ENCODE measurements around the gene PRM3.
A peak's percentile ranks its signal among the peaks of the same experiment; 100 is the strongest.

The PRM3 gene

GRCh38 chr16:11258553-11259492 is 14.6 kb downstream of the PRM3 start:
- no peak for DNase-seq

DNA sequence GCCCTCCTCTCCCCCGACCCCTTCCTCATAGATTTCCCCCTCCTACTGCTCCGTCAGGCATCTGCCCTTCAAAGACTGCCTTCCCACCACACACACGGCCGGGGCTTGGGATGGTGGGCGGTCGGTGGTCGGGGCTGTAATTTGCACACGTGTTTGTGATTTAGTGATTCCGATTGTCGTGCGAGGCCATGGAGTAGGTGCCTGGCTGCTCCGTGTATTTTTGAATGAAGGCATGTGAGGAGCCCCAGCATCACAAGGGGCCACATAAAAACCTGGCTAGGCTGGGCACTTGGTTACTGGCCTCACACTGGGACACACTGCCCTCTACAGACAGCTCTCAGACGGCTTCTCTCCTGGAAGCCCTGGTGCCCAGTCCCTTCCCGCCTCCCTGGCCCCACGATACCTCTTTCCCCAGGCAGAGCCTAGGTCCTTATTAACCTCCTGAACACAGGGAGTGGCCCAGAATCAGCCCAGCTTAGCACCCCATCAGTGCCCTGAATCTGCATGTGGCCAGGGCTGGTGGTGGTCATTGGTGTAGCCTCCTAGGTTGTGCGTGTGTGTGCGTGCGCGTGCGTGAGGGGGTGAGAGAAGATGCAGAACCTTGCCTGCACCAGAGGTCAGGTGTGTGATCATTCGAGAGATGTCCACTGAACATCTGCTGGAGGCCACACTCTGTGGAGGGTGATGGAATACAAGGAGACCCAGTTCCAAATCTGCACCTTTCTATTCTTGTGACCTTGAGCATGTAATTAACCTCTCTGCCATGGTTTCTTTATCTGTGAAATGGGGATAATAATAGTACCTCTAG is 16.1 kb downstream of the PRM3 start:
- DNase-seq, result peak; percentile 43

GRCh38 chr16:11256661-11257130 is 16.7 kb downstream of the PRM3 start:
- DNase-seq, result peak; percentile 28

- DNase-seq, result peak; percentile 50
Observed at GRCh38 chr16:11255737-11256660, 17.4 kb downstream of the PRM3 start, which contains the start of gene SOCS1. Gene SOCS1 (minus strand): TSS chr16:11256204. CDS start chr16:11255478, 726 bp downstream.

DNA sequence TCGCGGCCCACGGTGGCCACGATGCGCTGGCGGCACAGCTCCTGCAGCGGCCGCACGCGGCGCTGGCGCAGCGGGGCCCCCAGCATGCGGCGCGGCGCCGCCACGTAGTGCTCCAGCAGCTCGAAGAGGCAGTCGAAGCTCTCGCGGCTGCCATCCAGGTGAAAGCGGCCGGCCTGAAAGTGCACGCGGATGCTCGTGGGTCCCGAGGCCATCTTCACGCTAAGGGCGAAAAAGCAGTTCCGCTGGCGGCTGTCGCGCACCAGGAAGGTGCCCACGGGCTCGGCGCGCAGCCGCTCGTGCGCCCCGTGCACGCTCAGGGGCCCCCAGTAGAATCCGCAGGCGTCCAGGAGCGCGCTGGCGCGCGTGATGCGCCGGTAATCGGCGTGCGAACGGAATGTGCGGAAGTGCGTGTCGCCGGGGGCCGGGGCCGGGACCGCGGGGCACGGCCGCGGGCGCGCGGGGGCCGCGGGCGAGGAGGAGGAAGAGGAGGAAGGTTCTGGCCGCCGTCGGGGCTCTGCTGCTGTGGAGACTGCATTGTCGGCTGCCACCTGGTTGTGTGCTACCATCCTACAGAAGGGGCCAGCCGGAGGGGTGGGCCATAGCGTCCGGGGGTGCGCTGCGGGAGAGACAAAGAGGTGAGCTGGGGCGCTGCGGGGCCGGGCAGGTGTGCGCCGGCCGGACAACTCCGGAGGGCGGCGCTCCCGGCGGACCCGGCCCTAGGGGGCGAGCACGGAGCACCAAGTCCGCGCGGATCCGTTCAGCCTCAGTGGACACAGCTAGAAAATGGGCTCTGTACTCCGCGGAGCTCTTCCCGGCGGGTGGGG is 18.3 kb downstream of the PRM3 start:
- DNase-seq, result peak; percentile 10

GRCh38 chr16:11253995-11254912 is 19.2 kb downstream of the PRM3 start:
- DNase-seq, result no peak

DNA sequence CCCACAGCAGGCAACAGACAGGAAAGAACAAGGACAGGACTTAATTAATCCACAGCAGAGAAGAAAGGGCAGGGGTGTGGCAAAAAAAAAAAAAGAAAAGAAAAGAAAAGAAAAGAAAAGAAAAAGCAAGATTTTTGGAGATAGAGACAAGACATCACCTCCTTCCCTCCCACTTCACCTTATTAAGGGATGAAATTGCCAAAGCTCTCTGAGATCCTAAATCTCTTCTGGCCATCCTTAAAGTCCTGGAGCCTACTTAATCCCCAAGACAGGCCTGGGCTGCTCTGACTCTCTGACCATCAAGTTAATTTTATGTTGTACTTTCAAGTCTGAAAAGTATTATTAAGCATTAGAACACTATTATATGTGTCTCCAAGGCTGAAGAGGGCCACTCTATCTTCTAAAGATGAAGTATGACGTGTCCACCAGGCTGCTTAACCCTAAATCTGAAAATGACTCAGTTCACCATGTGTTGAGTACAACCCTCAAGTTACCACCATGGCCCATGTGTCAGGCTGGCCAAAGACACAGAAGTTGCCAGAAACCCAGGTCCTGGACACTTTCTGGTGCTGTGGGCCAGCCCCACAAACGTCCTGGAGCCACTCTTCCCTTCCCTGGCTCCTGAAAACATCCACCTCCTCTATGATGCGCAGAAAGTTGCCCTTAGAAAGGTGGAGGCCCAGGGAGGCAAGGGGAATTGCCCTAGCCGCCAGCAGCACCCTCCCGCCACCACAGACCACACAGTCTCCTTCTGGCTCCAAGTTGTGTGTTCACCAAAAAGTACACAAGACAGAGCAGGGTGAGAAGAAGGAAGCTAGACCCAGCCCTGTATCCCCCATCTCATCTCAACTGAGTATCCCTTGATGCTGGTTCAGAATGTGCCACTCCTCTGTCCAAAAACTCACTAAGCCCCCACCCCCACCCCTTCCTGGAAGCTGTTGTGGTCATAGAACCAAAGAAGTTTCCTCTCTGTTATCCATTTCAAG is 20.1 kb downstream of the PRM3 start:
- DNase-seq, result no peak

DNA sequence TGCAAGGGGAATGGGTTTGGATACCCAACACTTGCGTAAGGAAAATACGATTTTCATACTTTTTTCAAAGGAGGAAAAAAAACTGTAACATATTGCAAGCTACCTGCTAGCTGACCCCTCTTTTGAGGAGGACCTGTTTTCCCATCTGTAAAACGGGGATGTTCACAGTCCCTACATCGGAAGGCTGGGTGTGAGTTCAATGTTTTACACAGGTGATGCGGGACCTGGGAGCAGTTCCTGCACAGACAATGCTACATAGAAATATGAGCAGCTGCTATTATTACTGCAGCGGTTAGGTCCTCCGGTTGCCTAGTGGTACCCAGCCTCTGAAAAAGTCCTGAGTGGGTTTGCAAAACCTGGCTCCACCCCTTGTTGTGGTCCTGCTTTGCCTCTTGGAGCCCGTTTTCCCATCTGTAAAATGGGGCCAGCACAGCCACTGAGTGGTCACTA is 20.9 kb downstream of the PRM3 start:
- DNase-seq, result no peak

- no peak for DNase-seq
Observed at GRCh38 chr16:11251525-11252481, 21.6 kb downstream of the PRM3 start.

DNA sequence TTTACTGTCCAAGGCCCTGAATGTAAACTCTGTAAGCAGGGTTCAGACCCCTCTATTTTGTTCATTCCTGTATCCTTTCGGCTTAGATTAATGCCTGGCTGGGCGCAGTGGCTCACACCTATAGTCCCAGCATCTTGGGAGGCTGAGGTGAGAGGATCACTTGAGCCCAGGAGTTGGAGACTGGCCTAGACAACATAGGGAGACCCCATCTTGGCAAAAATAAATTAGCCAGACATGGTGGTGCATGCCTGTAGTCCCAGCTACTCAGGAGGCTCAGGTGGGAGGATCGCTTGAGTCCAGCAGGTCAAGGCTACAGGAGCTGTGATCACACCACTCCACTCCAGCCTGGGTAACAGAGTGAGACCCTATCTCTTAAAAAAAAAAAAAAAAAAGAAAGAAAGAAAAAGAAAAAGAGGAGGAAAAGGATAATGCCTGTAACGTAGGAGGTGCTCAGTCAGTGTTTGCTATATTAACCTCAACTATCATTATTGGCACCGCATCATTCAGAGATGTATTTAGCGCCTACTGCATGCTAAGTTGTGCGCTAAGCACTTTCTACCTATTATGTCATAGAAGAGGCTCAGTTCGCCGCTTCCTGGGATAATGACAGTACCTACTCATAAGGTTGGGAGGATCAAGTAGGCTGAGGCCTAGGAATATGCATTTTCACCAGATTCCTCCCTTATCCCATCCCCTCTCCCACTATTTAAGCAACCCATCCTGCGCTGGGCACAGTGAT is 22.5 kb downstream of the PRM3 start:
- DNase-seq, result no peak

DNA sequence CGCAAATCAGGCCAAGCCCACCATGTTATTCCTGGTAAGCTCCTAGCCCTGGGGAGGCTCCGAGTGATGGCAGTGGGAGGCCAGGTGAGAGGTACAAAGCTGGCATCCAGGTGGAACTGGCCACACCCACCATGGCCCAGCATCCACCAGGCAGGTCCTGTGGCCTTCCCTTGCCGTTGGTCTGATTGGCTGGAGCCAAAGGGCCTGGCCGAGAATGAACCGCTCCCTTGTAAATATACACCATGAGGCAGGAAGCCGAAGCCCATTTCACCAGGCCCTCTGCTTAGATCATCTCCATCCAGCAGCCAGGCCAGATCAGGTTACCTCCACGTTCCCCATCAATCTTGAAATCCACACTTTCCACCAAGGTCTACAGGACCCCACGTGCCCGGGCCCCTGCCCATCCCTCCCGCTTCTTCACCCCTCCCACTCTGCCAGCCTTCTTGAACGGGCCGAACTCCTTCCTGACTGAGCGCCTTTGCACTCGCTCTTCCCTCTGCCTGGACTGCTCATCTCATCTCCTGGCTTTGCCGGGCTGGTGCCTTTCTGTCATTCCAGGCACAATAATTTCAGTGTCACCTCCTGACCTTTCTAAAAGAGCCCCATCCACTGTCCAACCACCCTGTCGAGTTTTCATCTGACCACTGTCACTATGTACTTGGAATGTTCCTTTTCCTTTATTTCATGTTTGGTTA is 23.2 kb downstream of the PRM3 start:
- DNase-seq, result peak; percentile 42

GRCh38 chr16:11249233-11250061 is 24.0 kb downstream of the PRM3 start:
- DNase-seq, result no peak

GRCh38 chr16:11248133-11248532 is 25.3 kb downstream of the PRM3 start:
- DNase-seq, result no peak

DNA sequence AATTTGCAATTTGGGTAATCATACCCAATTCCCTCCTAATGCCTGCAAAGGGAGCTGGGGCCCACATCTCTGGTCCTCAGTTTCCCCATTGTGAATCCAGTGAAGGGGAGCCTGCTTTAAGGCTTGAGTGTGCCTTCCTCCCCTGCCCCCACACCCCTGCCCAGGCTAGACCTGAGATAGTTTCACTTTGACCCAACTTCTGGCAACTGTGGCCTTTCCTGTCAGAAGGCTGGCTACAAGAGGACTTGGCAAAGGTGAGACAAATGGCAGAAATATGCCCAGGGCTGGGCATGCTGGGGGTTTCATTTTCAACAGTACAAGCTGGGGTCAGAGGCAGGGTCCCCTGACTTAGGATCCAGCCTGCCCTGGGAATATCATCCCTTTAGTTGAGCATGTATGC is 27.4 kb downstream of the PRM3 start:
- DNase-seq, result no peak

DNA sequence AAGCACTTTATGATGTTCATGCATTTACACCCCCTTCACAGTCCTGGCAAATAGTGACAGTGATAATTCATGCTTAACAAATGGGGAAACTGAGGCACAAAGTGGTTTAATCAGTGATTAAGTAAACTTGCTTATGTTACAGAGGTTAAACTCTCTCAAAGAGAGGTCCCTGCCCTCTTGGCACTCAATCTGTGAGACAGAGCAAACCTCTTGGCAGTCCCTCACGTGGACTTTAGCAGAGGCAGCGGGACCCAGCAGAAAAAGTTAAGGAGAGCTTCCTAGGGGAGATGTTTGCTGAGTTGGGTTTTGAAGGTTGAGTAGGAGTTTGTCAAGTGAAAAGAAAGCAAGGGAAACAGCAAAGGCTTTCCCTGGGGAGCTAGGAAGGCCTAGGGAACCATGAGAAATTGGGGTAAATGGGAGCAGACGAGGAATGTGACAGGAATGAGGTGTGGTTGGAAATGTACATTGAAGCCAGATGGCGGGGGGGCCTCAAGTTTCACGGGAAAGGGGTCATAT is 28.1 kb downstream of the PRM3 start:
- DNase-seq, result no peak

Measured in NCI-H510A (cell line).